Kidney capillary endothelial cell (primary cell): ENCODE results near the gene AANAT.
A peak's percentile ranks its signal among the peaks of the same experiment; 100 is the strongest.

Source experiments
- DNase-seq: peaks from one replicate; pipeline ENCODE4 v3.0.0-alpha.2; 2018; ENCODE audit warnings: low spot score

AANAT gene

GRCh38 chr17:76442341-76443338 lies 24.8 kb upstream of the AANAT start:
- peak; percentile 36 for DNase-seq

DNA sequence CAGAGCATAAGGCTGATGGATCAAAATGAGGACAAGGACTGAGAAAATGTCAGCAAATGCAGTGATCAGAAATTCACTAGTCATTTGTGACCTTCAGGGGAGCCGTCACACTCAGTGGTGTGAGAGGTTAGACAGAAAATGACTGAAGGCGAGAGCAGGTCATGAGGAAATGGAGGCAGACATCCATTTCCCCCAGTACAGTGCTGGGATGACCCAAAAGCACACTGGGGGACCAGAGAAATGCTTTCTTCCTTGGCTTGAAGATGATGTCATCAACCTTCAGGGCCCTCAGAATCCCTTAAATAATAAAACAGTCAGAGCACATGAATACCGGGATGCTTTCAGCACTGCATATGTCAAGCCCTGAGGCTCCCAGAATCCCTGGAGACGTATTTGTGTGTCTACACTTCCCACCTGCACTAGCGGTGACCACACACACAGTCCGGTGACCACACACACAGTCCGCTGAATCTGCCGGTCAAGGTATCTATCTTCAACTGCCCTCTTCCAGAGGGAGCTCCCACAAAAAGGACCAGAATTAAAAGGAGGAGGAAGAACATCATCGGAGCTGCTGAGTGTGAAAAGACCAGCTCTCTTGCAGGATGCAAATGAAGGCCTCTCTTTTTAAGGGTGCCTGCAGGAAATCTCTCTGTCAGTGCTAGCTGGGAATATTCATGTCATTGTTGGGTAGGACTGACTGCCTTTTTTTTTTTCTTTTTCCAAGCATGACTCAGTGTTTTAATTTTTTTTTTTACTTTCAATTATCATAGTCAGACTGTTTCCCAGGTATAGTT lies 22.7 kb upstream of the AANAT start:
- no peak for DNase-seq

DNA sequence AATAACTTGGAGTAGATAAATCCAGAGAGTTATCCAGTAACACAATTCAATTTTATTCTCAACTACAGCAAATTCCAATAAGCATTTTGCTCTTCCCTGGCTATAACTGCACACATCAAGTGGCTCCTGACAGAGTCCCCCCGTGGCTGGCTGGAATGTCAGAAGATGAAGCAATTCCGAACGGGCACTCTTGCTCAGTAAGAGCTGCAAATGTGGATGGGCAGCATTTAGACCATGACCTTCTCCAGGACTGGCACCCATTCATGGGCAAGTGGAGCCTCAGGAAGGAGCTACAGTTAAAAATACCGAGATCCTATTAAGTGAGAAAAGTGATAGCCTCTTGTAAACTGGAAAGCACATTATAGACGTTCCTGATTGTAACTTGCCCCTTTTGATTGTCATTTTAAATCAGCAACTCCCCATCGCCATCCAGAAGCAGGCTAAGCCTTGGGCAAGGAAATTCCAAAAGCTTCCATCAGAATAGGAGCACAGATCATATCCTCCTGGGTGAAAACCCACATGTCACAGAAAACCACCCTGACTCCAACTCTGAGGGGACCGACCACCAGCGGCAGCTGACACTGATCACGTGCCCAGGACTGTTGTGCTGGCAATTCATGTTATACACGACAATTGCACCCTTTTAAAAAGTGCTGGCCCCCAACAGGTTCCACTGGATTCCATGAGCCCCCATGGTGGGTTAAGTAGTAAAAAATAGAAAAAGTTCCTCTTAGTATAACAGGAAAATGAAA lies 21.5 kb upstream of the AANAT start:
- DNase-seq, result no peak

DNA sequence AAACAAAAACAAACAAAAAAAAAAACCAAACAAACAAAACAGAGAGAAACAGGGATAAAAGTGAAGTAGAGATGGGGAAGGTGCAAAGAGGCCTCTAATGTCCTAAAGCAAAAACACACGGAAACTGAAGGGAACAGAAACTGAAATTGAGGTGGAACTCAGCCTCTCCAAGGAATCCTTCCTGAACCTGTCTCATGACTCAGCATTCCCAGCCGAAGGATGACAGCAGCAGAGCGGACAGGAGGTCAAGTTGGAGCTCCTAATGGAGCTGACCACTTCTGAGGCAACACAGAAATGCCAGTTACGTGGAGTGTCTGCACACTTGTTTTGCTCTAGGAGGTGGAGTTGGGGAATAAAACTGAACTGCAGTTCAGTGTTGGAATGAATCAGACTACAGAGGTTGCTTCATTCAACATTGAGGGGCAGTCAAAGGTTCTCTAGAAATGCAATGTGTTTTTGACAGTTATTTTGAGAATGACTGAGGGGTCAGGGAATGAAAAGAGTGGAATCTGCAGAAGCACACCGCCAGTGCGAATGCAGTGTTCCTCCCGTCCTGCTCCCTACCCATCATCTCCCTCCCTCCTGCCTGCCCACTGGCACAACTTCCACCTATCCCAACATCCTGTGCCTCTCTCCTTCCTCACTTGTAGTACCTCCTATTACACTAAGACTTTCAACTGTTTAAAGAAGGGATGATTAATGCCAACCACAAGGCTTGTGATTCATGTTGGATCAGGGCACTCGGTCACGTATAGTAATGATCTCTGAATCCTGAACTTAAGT lies 20.8 kb upstream of the AANAT start:
- DNase-seq, result no peak

DNA sequence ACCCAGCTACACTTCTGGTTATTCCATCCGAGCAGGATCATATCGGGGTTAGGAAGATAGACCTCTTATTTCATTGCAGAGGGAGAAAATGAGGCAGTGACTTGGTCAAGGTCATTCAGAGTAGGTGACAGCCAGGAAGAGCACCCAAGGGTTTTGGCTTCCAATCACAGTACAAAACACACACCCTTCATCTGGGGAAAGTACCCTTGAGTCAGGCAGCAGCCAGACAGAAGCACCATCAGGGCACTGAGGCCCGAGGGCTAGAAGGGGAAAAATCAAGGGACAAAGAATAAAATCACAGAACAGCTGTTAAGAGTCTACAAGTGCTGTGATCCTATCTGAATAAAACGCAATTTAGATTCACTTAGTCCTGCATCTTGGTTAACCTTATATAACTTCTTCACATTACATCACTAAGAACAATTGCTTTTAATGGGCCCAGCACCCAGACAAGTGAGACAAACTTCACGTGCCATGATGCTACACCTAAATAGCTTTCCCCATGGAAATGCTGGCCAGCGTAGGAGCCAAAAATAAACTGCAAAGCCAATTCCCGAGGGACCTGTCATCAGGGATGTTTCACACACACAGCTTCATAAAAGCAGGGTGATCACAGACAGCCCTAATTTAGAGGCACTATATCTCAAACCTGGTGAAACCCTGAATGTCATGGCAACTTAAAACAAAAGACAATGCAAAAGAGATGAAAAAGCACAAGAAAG lies 19.3 kb upstream of the AANAT start:
- DNase-seq, result no peak

DNA sequence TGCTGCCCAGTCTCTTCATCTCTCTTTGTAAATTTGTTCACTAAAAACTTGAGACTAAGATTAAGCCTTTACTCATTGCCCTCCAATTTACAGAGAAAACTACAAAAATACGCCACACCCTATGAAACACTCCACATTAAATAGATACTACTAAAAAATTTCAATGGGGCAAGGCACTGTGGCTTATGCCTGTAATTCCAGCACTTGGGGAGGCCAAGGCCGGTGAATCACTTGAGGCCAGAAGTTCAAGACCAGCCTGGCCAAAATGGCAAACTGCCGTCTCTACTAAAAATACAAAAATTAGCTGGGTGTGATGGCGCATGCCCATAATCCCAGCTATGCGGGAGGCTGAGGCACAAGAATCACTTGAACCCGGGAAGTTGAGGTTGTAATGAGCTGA lies 18.3 kb upstream of the AANAT start:
- DNase-seq, result no peak

DNA sequence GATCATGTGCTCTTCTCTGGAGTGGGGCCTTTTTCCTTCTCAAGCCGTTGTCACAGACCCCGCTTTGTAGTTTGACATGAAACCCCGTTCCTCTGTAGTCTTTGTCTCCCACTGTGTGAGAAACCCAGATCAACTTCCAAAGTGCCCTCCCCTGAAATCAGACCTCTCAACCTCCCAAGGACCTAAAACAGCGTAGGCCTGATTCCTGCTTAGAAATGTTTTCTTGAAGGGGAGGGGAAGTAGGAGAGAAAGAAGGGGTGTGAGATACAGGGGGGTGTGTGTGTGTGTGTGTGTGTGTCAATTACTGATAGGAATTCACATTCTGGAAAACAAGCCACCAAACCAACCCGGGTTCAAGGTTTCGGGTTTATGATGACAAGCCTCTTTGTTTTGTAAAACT lies 15.9 kb upstream of the AANAT start:
- no peak for DNase-seq

DNA sequence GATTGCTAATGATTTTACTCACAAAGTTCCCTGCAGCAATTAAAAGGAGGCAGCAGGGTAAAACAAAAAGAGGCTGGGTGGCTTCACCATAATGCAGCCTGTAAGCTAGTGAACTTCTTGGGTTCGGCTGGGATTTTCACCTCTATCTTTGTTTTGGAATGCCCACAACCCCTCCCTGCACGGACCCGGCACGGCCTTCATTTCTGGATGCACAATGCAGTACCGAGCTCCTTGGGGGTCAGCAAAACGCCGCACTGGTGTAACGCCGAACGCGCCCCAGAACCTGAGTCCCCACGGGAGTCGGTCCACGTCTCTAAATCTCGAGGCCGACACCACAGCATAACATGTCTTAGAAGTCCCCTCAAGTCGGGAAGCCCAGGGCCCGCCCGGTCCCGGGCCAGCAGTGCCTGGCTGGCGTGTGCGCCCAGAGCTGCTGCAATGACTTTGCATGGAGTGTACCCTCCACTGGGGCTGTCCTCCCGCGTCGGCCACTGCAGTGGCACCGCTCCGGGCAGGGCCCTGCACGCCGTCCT lies 15.2 kb upstream of the AANAT start:
- no peak for DNase-seq

- peak; percentile 75 for DNase-seq
These were observed 14.6 kb upstream of the AANAT start, which contains the start of gene UBE2O for GRCh38 chr17:76452660-76453430. Gene UBE2O, minus strand, starts transcription at chr17:76453152. Its CDS starts 11 bp downstream, at chr17:76453141.

DNA sequence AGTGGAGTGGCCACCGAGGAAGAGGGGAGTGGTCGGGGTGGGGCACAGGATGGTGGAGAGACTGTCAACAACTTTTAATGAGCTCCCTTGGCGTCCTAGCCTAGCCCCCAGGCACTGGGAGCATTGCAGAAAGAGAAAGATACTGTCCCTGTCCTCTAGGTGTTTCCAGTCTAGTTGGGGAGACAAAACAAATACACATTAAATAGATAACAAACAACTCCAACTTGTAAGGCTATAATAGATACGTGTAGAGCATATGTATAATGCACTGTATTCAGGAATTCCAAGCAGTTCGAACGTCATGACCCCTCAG lies 14.0 kb upstream of the AANAT start:
- no peak for DNase-seq

DNA sequence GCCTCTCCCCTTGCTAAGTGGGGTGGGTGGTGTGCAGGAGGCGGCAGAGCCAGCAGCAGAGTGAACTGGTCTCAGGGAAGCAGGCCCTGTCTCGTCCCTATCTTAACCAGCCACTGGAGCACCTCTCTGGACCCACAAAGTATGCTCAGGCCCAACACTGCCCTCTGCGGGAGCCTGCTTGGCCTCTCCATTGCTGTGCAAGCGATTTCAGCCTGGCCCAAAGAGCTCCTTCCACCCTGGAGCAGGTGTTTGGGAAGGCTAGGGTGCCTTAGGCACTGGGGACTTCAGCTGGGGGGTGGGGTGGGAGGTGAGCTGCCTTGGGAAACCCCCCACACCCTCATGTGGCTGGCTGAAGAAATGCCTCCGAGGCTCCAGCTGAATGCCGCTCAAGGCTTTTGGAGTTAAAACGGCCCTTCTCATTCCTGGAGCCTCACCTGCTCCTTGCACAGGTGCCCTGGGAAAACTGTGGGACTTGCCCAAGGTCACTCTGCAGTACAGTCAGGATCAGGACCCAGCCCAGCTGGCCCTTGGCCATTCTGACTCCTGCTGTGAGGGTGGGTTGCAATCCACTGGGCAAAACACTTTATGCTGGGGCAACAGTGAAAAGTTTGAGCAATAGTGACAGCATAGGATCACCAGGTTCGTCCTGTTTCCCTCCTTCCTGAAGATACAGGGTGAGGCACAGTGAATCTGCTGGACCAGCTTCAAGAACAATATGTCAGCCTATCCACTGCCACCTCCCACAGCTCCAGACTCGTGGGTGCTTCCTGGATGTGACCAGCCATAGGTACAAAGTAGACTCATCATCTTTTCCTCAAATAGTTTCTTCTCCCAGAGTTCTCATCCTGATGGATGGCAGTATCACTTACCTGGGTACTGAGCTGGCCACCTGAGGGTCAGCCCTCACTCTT lies 8.6 kb upstream of the AANAT start:
- peak; percentile 36 for DNase-seq

DNA sequence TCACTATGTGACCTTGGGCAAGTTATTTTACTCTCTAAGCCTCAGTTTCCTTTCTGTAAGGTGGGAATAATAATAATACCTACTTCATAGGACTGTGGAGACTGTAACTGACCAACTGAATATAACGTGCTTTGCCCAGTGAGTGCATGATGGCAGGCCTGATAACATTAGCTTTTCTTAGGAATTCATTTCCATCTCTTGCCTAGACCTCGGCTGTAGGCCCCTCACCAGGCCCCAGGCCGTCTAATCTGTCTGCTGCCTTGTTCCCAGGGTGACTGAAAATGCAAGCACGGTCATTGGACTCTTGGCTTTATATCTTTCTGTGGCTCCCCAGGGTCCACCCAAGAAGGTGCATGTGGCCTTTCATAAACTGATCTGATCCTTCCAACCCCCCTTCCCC lies 7.7 kb upstream of the AANAT start:
- DNase-seq, result no peak

GRCh38 chr17:76461765-76462555 lies 5.4 kb upstream of the AANAT start:
- DNase-seq, result no peak

- no peak for DNase-seq
These were observed 4.7 kb upstream of the AANAT start for GRCh38 chr17:76462556-76463290.

DNA sequence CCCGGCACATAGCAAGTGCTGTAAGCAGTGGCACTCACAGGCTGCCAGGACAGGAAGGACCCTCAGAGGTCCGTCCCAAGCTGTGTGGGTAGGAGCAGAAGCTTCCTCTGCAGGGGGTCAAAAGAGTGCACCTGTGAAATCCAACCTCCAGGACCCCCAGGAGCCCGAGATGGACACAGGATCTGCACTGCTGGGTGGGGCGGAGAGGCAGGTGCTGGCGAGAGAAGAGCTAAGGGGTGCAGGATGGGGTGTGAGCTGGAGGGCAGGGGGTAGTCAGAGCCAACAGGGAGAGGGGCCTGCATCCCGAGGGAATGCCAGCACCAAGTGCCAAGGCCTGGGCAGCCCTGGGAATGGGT lies 650 bp upstream of the AANAT start:
- DNase-seq, result no peak

DNA sequence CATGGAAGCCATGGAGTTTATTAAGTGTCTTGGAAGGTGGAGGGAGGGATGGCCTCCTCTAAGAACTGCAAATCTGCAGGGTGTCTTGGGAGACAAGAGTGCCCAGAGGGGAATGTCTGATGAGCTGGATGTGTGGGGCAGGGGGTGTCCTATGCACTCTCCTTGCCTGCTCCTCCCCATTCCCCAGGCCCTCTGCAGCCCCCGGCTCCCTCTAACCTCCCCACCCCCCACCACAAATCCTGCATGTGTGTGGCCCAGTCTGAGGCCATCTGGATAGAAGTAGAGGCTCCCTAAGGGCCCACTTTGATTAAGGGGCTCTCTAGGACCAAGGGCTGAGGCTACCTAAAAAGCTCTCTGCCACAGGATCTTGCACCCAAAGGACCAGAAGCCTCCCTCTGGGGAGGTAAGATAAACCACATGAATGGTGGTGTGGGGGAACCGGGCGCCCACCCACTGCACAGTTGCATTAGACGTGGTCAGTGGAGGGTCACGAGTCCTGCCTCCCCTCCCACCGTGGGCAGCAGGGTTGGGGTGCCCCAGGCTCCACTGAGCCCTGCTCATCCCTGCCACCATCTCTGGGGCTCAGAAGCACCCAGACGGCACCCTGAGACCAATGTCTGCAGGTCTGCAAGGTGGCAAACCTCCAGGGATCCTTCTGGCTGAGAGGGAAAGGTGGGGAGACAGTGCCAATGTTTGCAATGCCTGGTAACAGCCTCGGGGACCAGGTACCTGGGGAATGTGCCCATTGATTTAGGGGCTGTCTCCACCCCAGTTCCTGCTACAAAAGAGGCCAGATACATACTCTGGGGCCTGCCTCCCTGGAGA lies 618 bp downstream of the AANAT start:
- no peak for DNase-seq
